H54 (cell line): ENCODE data around the gene CPNE8.
A peak's percentile ranks its signal among the peaks of the same experiment; 100 is the strongest.

Experiments
- DNase-seq: peaks from one replicate; pipeline ENCODE4 v3.0.0; 2011; ENCODE audit warnings: low spot score, mixed read lengths; ENCODE audit not compliant: insufficient read length
- FAIRE-seq: peaks from 3 replicates; lab custom pipeline; 2011; peaks lifted over from hg19 to GRCh38; lab: Jason Lieb, UNC
- POLR2A ChIP-seq: IDR thresholded peaks from 2 replicates; pipeline ENCODE4 v1.6.1; 2011; ENCODE audit warnings: low read depth, mild to moderate bottlenecking, low read length

Gene CPNE8

GRCh38 chr12:38707648-38708047, 197.7 kb downstream of the CPNE8 start:
- no peak for TF ChIP-seq POLR2A
- no peak for DNase-seq
- no peak for FAIRE-seq

GRCh38 chr12:38697289-38697688, 208.1 kb downstream of the CPNE8 start:
- TF ChIP-seq POLR2A, result no peak
- no peak for DNase-seq
- FAIRE-seq, result no peak

GRCh38 chr12:38695057-38695456, 210.3 kb downstream of the CPNE8 start:
- FAIRE-seq, result no peak
- TF ChIP-seq POLR2A, result no peak
- no peak for DNase-seq

- TF ChIP-seq POLR2A, result no peak
- DNase-seq (no peak), FAIRE-seq (no peak)
These were observed 214.2 kb downstream of the CPNE8 start for GRCh38 chr12:38691164-38691563.

- TF ChIP-seq POLR2A, result no peak
- FAIRE-seq, result no peak
These were observed 214.7 kb downstream of the CPNE8 start for GRCh38 chr12:38690646-38691045.

GRCh38 chr12:38689704-38690103, 215.7 kb downstream of the CPNE8 start:
- no peak for FAIRE-seq
- no peak for TF ChIP-seq POLR2A

More at GRCh38 chr12:38690646-38691045, 214.7 kb downstream of the CPNE8 start:
- no peak for DNase-seq

GRCh38 chr12:38689195-38689594, 216.2 kb downstream of the CPNE8 start:
- no peak for TF ChIP-seq POLR2A
- no peak for DNase-seq
- FAIRE-seq, result no peak

More at GRCh38 chr12:38689704-38690103, 215.7 kb downstream of the CPNE8 start:
- DNase-seq, result no peak

GRCh38 chr12:38682521-38682920, 222.9 kb downstream of the CPNE8 start:
- DNase-seq (no peak), FAIRE-seq (no peak)
- TF ChIP-seq POLR2A, result no peak

GRCh38 chr12:38669530-38669929, 235.9 kb downstream of the CPNE8 start:
- FAIRE-seq, result no peak
- no peak for TF ChIP-seq POLR2A
- DNase-seq, result no peak

GRCh38 chr12:38669081-38669480, 236.3 kb downstream of the CPNE8 start:
- FAIRE-seq (no peak), DNase-seq (no peak)
- TF ChIP-seq POLR2A, result no peak

GRCh38 chr12:38666425-38666824, 239.0 kb downstream of the CPNE8 start:
- no peak for TF ChIP-seq POLR2A
- no peak for FAIRE-seq

GRCh38 chr12:38664661-38665269, 240.6 kb downstream of the CPNE8 start:
- no peak for TF ChIP-seq POLR2A
- no peak for DNase-seq
- FAIRE-seq, result peak; percentile 67

More at GRCh38 chr12:38666425-38666824, 239.0 kb downstream of the CPNE8 start:
- no peak for DNase-seq

GRCh38 chr12:38662829-38663228, 242.6 kb downstream of the CPNE8 start:
- no peak for TF ChIP-seq POLR2A
- DNase-seq (no peak), FAIRE-seq (no peak)

- no peak for DNase-seq
- no peak for FAIRE-seq
- TF ChIP-seq POLR2A, result no peak
These were observed 251.7 kb downstream of the CPNE8 start for GRCh38 chr12:38653650-38654049.

- DNase-seq (no peak), FAIRE-seq (no peak)
- no peak for TF ChIP-seq POLR2A
These were observed 256.6 kb downstream of the CPNE8 start for GRCh38 chr12:38648813-38649212.
